GM21360 (cell line): ENCODE measurements around the gene PCDHGC5.

ENCODE experiments used
- ATAC-seq: cut with Tn5 transposase; IDR thresholded peaks from one replicate; pipeline ENCODE4 v1.9.1; 2021; ENCODE audit warnings: mild to moderate bottlenecking, moderate library complexity; ENCODE audit not compliant: unreplicated experiment

PCDHGC5 gene

GRCh38 chr5:141528291-141528984, 39.6 kb downstream of the PCDHGC5 start:
- ATAC-seq: no peak

GRCh38 chr5:141529002-141529401, 40.1 kb downstream of the PCDHGC5 start:
- peak; percentile 42 for ATAC-seq

- ATAC-seq: peak; percentile 49
These were observed 41.0 kb downstream of the PCDHGC5 start for GRCh38 chr5:141529873-141530272.

GRCh38 chr5:141532726-141533125, 43.8 kb downstream of the PCDHGC5 start:
- no peak for ATAC-seq

- ATAC-seq: no peak
These were observed 45.0 kb downstream of the PCDHGC5 start for GRCh38 chr5:141533897-141534296.

- no peak for ATAC-seq
These were observed 45.8 kb downstream of the PCDHGC5 start for GRCh38 chr5:141534492-141535213.
